HepG2 (cell line): ENCODE results near the gene ZNF714.

Source experiments
- EZH2 ChIP-seq: conservative IDR thresholded peaks from 2 replicates; pipeline ENCODE4 v1.6.1; 2012; ENCODE audit warnings: mild to moderate bottlenecking, low read depth, low read length, moderate library complexity
- FOSL1 ChIP-seq: sonication (generic); formaldehyde crosslinking; IDR thresholded peaks from 2 replicates; pipeline ENCODE4 v1.9.0; 2021; ENCODE audit warnings: missing genetic modification reagents, borderline replicate concordance
- WIZ ChIP-seq: sonication (generic); formaldehyde crosslinking; IDR thresholded peaks from 2 replicates; pipeline ENCODE4 v1.5.1; 2020; ENCODE audit warnings: mild to moderate bottlenecking, missing genetic modification reagents
- ZFP36 ChIP-seq: fragments of 150-350 bp; IDR thresholded peaks from 2 replicates; pipeline ENCODE4 v1.6.1; 2018; ENCODE audit warnings: borderline replicate concordance, low read length, low read depth; ENCODE audit not compliant: partially characterized antibody
- ZNF816 ChIP-seq: sonication (generic); formaldehyde crosslinking; IDR thresholded peaks from 2 replicates; pipeline ENCODE4 v1.8.0; 2022; ENCODE audit warnings: missing genetic modification reagents, mild to moderate bottlenecking, borderline replicate concordance
- TF ChIP-seq, protein P1 (sequence below): sonication (generic); formaldehyde crosslinking; IDR thresholded peaks from 2 replicates; pipeline ENCODE4 v1.5.0; 2020; ENCODE audit warnings: mild to moderate bottlenecking, missing genetic modification reagents, moderate library complexity
- TF ChIP-seq, protein P2 (sequence below): sonication (generic); formaldehyde crosslinking; IDR thresholded peaks from 2 replicates; pipeline ENCODE4 v1.4.0; 2020; ENCODE audit warnings: missing genetic modification reagents

DNA sequence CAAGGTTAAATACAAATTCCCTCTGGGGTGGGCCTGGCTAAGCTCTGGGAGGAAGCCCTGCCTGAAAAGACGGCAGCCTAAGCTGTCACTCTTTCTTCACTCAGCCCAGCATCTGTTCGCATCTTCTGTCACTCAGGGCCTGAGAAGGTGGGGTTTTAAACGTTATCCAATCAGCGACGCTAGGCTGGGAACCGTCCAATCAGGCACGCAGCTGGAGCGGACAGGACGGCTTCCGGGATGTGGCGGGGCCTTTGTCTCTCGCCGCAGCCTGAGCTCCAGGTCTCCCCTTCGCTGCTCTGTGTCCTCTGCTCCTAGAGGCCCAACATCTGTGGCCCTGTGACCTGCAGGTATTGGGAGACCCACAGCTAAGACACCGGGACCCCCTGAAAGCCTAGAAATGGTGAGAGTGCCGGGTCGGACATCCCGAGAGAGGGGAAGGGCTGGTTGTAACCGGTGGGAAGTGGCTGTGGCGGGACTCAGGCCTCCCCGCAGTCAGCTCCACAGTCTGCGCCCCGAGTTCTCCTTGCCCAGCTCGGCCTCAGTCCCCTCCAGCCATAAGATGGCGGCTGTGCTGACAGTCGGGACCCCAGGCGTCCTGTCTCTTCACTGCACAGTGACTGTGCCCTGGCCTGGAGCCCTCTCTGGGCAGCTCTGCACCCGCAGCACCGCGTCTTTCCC, 59.9 kb downstream of the ZNF714 start, which contains the start of gene ZNF431:
- TF ChIP-seq, protein P1, sequence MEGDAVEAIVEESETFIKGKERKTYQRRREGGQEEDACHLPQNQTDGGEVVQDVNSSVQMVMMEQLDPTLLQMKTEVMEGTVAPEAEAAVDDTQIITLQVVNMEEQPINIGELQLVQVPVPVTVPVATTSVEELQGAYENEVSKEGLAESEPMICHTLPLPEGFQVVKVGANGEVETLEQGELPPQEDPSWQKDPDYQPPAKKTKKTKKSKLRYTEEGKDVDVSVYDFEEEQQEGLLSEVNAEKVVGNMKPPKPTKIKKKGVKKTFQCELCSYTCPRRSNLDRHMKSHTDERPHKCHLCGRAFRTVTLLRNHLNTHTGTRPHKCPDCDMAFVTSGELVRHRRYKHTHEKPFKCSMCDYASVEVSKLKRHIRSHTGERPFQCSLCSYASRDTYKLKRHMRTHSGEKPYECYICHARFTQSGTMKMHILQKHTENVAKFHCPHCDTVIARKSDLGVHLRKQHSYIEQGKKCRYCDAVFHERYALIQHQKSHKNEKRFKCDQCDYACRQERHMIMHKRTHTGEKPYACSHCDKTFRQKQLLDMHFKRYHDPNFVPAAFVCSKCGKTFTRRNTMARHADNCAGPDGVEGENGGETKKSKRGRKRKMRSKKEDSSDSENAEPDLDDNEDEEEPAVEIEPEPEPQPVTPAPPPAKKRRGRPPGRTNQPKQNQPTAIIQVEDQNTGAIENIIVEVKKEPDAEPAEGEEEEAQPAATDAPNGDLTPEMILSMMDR, result 0 out of 2 replicates have a peak, but pooled peaks have one; percentile 5
- TF ChIP-seq FOSL1 (no peak), ZNF816 (CRISPR knock-in tag) (no peak), ZFP36 (no peak), EZH2 (no peak), WIZ (CRISPR knock-in tag) (no peak)
- TF ChIP-seq, protein P2, sequence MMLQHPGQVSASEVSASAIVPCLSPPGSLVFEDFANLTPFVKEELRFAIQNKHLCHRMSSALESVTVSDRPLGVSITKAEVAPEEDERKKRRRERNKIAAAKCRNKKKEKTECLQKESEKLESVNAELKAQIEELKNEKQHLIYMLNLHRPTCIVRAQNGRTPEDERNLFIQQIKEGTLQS (CRISPR knock-in tag), result no peak
